ENCODE results near the gene MPO.

GRCh38 chr17:58329810-58330537, 49.2 kb upstream of the MPO start:
- TF ChIP-seq, protein P1, sequence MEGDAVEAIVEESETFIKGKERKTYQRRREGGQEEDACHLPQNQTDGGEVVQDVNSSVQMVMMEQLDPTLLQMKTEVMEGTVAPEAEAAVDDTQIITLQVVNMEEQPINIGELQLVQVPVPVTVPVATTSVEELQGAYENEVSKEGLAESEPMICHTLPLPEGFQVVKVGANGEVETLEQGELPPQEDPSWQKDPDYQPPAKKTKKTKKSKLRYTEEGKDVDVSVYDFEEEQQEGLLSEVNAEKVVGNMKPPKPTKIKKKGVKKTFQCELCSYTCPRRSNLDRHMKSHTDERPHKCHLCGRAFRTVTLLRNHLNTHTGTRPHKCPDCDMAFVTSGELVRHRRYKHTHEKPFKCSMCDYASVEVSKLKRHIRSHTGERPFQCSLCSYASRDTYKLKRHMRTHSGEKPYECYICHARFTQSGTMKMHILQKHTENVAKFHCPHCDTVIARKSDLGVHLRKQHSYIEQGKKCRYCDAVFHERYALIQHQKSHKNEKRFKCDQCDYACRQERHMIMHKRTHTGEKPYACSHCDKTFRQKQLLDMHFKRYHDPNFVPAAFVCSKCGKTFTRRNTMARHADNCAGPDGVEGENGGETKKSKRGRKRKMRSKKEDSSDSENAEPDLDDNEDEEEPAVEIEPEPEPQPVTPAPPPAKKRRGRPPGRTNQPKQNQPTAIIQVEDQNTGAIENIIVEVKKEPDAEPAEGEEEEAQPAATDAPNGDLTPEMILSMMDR (IDR thresholded peaks at IDR 0.05), result no peak
- no peak for TF ChIP-seq POLR2A (IDR thresholded peaks at IDR 0.05)
